Hippocampal formation (tissue), 2 donors: ENCODE results near the gene ZBTB48.
A peak's percentile ranks its signal among the peaks of the same experiment; 100 is the strongest.

Experiments used
- DNase-seq, 2 donors: peaks; one replicate each; lab custom pipeline; 2025; lab: John Stamatoyannopoulos, UW

ZBTB48 gene

DNA sequence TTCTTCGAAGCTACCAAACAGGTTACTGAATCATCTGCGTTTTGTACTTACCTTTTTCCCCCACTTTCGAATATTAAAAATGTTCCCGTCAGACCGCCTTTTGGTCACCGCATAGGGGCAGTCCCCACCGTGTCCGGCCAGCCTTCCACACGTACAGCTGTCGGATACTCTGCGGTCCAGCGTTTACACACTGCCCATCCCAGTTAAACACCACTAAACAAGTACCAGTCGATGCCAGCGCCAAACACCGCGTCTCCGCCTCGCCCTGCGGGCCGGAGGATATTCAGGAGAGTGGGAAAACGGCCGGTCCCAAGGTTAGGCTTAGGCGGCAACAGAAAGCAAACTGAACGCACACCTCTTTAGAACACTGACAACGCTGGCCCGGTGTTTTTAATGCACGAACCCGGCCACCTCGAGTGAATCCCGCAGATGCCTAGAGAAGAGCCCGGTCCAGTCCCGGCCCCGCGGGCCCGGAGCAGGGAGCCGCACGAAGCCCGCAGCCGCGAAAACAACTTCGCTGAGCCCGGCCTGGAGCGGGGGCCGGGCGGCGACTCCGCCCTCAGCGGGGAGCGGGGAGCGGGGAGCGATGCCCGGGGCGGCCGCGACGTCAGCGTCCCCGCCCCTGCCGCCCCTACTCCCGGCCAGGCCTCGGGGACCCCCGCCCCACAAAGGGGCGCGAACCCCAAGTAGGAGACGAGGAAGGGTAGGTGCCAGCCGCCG is 33.0 kb downstream of the ZBTB48 start:
- DNase-seq = no peak

- DNase-seq = peak; percentile 99
Observed at GRCh38 chr1:6613361-6614018, 33.7 kb downstream of the ZBTB48 start, which contains the start of gene PHF13. TSS of gene PHF13 (plus strand) at chr1:6613731. CDS start at chr1:6614067, 336 bp downstream.

DNA sequence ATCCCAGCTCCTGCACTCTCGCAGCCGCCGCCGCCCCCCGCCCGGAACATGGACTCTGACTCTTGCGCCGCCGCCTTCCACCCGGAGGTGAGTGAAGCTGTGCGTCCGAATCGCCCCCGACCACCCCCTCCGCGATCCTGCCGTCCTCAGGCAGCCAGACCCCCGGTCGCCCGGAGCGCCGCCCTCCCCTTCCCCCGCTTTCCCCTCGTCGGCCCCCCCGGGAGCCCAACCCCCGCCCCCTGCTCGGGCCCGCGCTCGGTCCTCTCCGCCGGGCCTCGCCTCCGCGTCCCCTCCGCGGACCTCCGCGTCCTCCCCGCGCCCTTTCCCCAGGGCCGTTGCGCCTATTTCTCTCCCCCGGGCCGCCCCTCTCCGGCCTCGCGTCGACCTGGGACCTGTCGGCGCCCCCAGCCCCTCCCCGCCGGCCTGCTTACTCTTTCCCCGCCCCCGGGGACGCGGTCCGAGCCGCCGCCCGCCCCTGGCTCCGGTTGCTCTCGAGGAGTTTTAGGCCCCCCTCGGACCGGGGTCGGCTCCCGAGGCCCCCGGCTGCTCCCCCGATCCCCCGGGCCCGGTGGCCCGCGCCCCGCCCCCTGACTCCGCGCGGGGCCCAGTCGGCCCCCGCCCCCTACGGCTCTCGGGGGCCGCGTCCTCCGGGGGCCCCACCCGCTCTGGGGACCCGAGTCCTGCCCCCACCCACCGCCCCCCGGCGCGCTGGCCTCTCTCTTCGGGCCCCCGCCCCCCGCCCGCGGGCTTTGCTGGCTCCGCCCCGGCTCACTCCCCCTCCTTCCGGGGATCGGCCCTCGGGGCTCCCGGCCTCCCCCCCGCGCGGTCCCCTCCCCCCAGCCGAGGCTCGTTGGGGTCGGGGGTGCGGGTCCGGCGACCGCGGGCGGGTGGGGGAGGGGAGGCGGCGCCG is 34.5 kb downstream of the ZBTB48 start:
- DNase-seq = peak in 1 of 2 donors; percentile 17

- no peak for DNase-seq
Observed at GRCh38 chr1:6614929-6615785, 35.4 kb downstream of the ZBTB48 start.

GRCh38 chr1:6619045-6619444 is 39.3 kb downstream of the ZBTB48 start:
- no peak for DNase-seq

- DNase-seq = no peak
Observed at GRCh38 chr1:6621429-6622391, 41.9 kb downstream of the ZBTB48 start.

DNA sequence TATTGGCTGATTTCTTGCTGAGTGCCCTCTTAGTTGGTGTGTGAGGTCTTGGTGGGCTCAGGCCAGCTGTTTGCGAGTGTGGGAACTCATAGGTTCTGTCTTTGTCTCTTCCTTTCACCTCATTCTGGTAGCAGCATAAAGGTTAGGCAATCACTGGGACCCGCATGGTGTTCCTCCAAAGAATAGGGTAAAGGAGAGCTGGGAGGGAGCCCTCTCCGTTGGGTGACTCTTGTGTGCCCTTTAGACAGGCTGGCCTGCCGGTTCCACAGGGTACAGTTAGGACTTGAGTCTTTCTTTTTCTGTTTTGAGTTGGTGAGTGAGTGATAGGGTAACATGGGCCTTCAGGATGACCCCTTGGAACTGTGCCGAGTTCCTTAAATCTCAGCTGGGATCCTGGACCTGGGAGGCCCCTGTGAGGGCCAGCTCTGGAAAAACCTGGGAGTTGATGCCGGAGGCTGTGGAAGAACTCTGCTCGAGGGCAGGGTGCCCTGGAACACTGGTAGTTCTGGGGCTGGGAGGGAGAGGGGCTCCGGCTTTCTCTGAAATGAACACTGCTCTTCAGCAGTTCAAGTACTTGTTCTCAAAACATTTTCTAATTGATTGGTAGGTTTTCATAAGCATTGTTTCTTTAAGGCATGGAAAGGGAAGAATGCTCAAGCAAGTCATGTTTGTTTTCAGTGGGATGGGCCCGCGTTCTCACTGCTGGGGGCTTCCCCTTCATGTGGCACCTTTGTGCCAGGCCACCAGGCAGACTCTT is 42.8 kb downstream of the ZBTB48 start:
- DNase-seq = no peak

DNA sequence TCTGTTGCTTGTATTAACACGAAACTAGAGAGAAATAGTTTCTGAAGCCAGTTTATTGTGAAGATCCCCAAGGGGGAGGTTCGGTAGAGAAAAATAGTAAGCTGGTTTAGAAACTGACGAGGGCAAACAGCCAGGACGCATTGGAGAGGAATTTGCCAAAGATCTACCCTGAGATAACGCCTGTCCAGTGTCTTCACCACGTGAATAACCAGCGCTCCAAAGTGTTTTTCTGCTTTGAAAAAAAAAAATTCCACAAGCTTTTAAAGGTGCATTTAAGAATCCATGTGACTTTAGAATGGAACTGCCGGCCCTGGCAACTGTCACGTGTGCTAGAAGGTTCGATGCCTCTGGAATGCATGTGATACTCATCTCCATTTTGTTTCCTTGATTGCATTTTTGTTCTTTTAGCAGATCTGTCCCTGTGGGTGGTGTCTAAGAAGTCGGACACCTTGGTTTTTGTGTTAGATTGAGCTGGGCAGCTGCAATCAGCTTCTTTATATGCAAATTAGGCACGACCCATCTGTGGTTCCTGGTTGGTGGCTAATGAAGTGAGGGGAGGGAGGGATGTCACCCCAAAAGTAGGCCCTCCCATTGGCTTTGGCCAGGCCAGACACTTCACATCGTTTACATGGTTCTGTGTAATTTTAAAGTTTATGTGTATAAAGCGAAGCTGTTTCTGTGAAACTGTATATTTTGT is 43.6 kb downstream of the ZBTB48 start:
- DNase-seq = no peak

- DNase-seq = peak; percentile 75 to 81
Observed at GRCh38 chr1:6624710-6625583, 45.2 kb downstream of the ZBTB48 start, which contains the start of gene THAP3. TSS of gene THAP3 (plus strand) at chr1:6624868. CDS start at chr1:6625219, 351 bp downstream.

GRCh38 chr1:6625584-6626149 is 45.9 kb downstream of the ZBTB48 start:
- peak in 1 of 2 donors; percentile 24 for DNase-seq

GRCh38 chr1:6627031-6627430 is 47.2 kb downstream of the ZBTB48 start:
- DNase-seq = no peak

DNA sequence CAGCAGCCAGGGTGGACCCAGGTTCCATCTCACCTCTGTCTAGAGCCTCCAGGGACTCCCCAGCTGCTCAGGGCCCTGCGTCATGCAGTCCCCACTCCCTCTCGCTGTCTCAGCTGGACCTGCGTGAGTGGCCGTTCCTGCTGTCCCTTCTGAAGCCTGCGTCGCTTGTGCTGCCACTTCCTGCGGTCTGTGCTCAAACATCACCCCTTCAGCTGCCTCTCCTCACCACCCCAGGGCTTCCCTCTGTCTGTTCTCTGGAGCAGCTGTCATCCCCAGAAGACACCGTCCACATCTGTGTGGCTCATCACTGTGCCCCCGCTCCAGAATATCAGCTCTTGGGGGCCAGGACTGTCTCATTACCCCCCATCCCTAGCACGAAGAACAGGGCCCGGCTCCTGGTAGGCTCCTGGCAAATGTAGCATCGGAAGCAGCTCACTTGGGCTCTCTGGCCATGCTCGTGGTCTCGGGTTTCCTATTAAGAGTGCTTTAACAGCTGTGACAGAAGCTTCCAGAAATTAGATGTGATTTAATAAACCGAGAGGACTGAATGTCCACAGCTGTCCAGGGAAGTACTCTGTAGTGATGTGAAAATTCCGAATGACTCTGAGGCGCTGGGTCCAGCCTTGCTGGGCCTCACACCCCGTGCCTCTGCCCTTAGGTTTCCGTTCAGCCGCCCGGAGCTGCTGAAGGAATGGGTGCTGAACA is 48.2 kb downstream of the ZBTB48 start:
- no peak for DNase-seq

- DNase-seq = no peak
Observed at GRCh38 chr1:6628971-6629479, 49.2 kb downstream of the ZBTB48 start.

- DNase-seq = no peak
Observed at GRCh38 chr1:6630027-6630426, 50.2 kb downstream of the ZBTB48 start.

- no peak for DNase-seq
Observed at GRCh38 chr1:6631058-6631457, 51.3 kb downstream of the ZBTB48 start.
